Astrocyte of the spinal cord (primary cell): Measurements from ENCODE around the gene LRRC2.

Experiments used
- DNase-seq: peaks from one replicate; pipeline ENCODE4 v3.0.0; 2011; ENCODE audit warnings: low read depth, low spot score
- H3K4me3 ChIP-seq: 2 replicates; pipeline ENCODE4 v1.5.1; 2011; ENCODE audit warnings: low read depth, mild to moderate bottlenecking, low read length, moderate library complexity
- CTCF ChIP-seq: IDR thresholded peaks from 2 replicates; pipeline ENCODE4 v1.5.1; 2012; ENCODE audit warnings: low read depth, mild to moderate bottlenecking, low read length, inconsistent platforms
- in situ Hi-C: cut with HindIII; loops from 2 replicates; pipeline ENCODE4 v1.10.0; 2017; ENCODE audit warnings: low sequenced_read_pairs

Gene LRRC2

GRCh38 chr3:46504789-46505188, 61.3 kb downstream of the LRRC2 start:
- no peak for DNase-seq
- in situ Hi-C loops = no loop called here
- no peak overlapping the region for H3K4me3 ChIP-seq
- no peak for TF ChIP-seq CTCF

DNA sequence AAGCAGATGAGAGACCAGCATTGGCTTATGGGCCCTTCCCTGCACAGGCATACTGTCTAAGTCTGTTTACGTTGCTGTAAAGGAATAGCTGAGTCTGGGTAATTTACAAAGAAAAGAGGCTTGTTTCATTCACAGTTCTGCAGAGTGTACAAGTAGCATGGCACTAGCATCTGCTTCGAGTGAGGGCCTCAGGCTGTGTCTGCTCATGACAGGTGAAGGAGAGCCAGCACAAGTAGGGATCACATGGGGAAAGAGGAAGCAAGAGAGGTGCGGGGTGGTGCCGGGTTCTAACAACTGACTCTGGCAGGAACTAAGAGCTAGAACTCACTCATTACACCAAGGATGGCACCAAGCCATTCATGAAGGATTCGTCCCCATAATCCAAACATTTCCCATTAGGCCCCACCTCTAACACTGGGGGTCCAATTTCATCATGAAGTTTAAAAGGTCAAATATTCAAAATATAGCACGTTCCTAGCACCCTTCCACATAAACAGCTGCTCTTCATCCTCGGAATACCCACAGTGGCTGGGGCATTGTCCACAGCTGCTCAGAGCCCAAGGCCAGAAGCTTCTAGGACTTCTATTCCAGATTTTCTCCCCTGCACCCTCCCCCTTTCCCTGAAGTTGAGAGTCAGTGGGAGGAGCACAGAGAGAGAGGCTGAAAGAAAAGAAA, 62.8 kb downstream of the LRRC2 start:
- no peak for DNase-seq
- in situ Hi-C loops = no loop called here
- TF ChIP-seq CTCF = no peak
- H3K4me3 ChIP-seq = no peak overlapping the region

DNA sequence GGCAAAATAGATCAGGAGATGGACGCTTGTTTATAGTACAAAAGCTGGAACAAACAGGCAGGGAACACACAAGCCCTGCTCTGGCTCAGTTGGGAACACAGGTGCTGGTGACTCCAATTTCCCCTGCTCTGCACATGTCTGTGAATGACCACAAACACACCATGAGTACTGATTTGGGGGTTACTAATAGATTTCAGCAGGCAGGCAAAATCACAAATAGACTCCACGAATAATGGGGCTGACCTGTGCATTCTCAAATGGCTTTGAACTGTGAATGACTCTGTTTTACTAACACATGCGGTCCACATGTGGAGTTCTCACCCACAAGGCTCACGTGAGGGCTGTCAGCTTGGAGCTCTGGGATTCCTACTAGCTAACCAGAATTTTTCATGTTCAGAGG, 64.4 kb downstream of the LRRC2 start:
- no peak for TF ChIP-seq CTCF
- peak; percentile 9 for DNase-seq
- in situ Hi-C loops = no loop called here
- no peak overlapping the region for H3K4me3 ChIP-seq

DNA sequence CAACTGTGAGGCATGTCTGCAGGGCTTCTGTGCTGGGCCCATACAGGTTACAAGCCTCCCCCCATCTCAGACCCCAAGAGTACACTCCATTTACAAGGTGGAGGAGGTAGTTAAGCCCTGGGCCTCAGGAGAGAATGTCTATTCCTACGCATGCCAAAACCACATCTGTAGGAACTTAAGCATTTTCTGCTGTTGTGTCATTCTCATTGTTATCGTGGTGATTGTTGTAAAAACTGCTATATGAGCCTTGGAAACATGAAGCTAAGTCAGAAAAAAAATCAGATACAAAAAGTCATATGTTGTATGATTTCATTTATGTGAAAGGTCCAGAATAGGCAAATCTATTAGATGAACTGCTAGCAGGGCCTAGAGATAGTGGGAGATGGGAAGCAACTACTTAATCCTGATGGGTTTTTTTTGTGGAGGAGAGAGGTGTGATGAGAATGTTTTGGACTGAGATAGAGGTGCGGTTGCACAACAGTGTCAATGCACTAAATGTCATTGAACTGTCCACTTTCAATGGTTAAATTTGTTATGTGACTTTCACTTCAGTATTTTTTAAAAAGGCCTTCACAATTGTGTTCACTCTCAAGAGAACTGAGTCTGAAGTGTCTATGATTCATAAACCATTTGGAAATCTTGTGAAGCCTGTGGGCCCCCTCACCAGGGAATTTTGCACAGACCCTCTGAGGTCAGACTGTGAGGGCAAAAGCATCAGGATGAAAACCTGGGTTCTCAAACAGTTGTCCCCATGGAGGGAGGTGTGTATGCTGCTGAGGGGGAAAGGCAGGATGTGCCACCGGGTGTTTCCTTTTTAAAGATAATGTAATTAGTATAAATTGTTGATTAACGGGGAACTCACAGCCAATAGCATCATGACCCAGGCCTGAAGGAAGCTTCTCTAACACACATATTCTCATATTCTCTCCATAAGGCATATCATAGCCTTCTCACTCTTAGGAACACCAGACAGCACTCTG, 65.2 kb downstream of the LRRC2 start:
- in situ Hi-C loops = no loop called here
- H3K4me3 ChIP-seq = no peak overlapping the region
- no peak for TF ChIP-seq CTCF
- DNase-seq = peak; percentile 85

DNA sequence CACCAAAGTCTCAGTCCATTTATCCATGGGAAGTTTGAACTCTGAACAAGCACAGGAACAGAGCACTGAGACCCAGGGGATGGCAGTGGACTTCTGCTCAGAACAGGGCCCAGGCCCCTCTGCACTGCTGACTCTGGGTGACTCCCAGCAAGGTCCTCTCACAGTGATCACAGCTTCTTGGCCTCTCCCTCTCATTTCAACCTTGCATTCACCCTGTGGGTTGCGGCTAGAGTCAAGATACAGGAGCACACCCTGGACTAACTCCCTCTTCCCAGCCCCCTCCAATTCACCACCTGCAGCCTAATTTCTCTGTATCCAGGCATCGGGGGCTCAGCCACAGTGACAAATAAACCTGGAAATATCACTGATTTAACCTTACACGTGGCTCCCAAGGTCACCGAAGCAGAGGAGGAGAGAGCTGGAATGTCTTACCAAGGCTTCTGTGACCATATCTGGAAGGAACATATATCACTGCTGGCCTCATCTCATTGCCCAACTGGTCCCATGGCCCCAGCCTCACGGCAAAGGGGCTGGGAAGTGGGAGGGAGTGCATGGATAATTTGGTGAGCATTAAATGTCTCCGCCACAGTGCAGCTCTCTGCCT, 67.1 kb downstream of the LRRC2 start:
- DNase-seq = no peak
- no peak for TF ChIP-seq CTCF
- in situ Hi-C loops = no loop called here
- H3K4me3 ChIP-seq = no peak overlapping the region

GRCh38 chr3:46497556-46498265, 68.4 kb downstream of the LRRC2 start, which contains the start of gene RTP3:
Gene RTP3 (plus strand): TSS chr3:46497976. CDS start chr3:46498063, 87 bp downstream.
- DNase-seq = no peak
- in situ Hi-C loops = no loop called here
- no peak for TF ChIP-seq CTCF
- H3K4me3 ChIP-seq = no peak within 1 kb of the TSS
